ENCODE data around the gene DEFB129.

- TF ChIP-seq CTCF (IDR thresholded peaks at IDR 0.05): no peak
- no peak for TF ChIP-seq POLR2AphosphoS5 (IDR thresholded peaks at IDR 0.05)
- TF ChIP-seq POLR2A (IDR thresholded peaks at IDR 0.05): no peak
Observed at GRCh38 chr20:189611-190010, 37.4 kb upstream of the DEFB129 start, which contains the start of gene DEFB128.

All from transverse colon (tissue), 4 donors.